HL-60 (cell line): ENCODE measurements around the gene MCM5.

ENCODE experiments used
- DNase-seq, 2 experiments: peaks; one replicate each; pipeline ENCODE4 v3.0.0-alpha.2; 2010 to 2020; ENCODE audit warnings: low read depth in 1 of 2, low spot score in 1 of 2
- H3K27ac ChIP-seq: fragments of 250-450 bp; sonication (Bioruptor Pico); replicated peaks from 2 replicates; pipeline ENCODE4 v1.5.1; 2020; ENCODE audit warnings: mild to moderate bottlenecking, moderate library complexity
- H3K27me3 ChIP-seq: fragments of 250-450 bp; sonication (Bioruptor Pico); 2 replicates; pipeline ENCODE4 v1.5.1; 2021; ENCODE audit warnings: mild to moderate bottlenecking, moderate library complexity; ENCODE audit not compliant: insufficient read depth, poor library complexity, severe bottlenecking
- H3K4me3 ChIP-seq: replicated peaks from 2 replicates; pipeline ENCODE4 v1.5.1; 2011; ENCODE audit warnings: mild to moderate bottlenecking, control low read depth, low read length; ENCODE audit not compliant: insufficient read depth
- CTCF ChIP-seq: IDR thresholded peaks from one replicate; pipeline ENCODE4 v1.5.1; 2011; ENCODE audit warnings: low read length, control low read depth, inconsistent platforms; ENCODE audit not compliant: insufficient read depth
- GABPA ChIP-seq: IDR thresholded peaks from 2 replicates; pipeline ENCODE4 v1.6.1; 2012; ENCODE audit warnings: low read depth
- POLR2AphosphoS5 ChIP-seq: IDR thresholded peaks from 2 replicates; pipeline ENCODE4 v1.6.1; 2012; ENCODE audit warnings: low read depth
- REST ChIP-seq: IDR thresholded peaks from 2 replicates; pipeline ENCODE4 v1.6.1; 2012; ENCODE audit warnings: low read depth; ENCODE audit not compliant: insufficient replicate concordance
- SPI1 ChIP-seq: IDR thresholded peaks from 2 replicates; pipeline ENCODE4 v1.6.1; 2012; ENCODE audit warnings: low read depth, mild to moderate bottlenecking, borderline replicate concordance

The MCM5 gene

GRCh38 chr22:35455529-35455928 lies 55.6 kb downstream of the MCM5 start:
- TF ChIP-seq CTCF, result no peak
- no peak for TF ChIP-seq GABPA
- no peak for TF ChIP-seq SPI1
- no peak for TF ChIP-seq REST
- no peak for TF ChIP-seq POLR2AphosphoS5
- no peak overlapping the region for H3K4me3 ChIP-seq
- H3K27ac ChIP-seq, result no peak overlapping the region
- no peaks in the 10 kb centered on the region for H3K27me3 ChIP-seq
- DNase-seq, result no peak

GRCh38 chr22:35456757-35457156 lies 56.8 kb downstream of the MCM5 start:
- Histone ChIP-seq H3K27ac (no peak overlapping the region), H3K4me3 (no peak overlapping the region), H3K27me3 (no peaks in the 10 kb centered on the region)
- DNase-seq, result no peak
- TF ChIP-seq POLR2AphosphoS5 (no peak), CTCF (no peak)

GRCh38 chr22:35457729-35458546 lies 58.0 kb downstream of the MCM5 start:
- H3K4me3 ChIP-seq, result no peak overlapping the region
- H3K27me3 ChIP-seq, result no peaks in the 10 kb centered on the region
- TF ChIP-seq REST, result no peak
- TF ChIP-seq POLR2AphosphoS5, result no peak
- DNase-seq, result no peak
- H3K27ac ChIP-seq, result no peak overlapping the region

- H3K4me3 ChIP-seq, result no peak overlapping the region
- H3K27ac ChIP-seq, result no peak overlapping the region
- H3K27me3 ChIP-seq, result no peaks in the 10 kb centered on the region
- TF ChIP-seq REST, result no peak
- TF ChIP-seq GABPA, result no peak
- no peak for TF ChIP-seq POLR2AphosphoS5
- TF ChIP-seq CTCF, result no peak
- no peak for TF ChIP-seq SPI1
- no peak for DNase-seq
These were observed 58.8 kb downstream of the MCM5 start for GRCh38 chr22:35458547-35459422.
